DND-41 (cell line): ENCODE data around the gene KATNAL2.

Experiments
- EZH2 ChIP-seq: IDR thresholded peaks from 3 replicates; pipeline ENCODE4 v1.6.1; 2012; ENCODE audit warnings: borderline replicate concordance, low read depth, mild to moderate bottlenecking, moderate library complexity, low read length, inconsistent platforms; ENCODE audit not compliant: severe bottlenecking
- TF ChIP-seq, protein P1 (sequence below): IDR thresholded peaks from 2 replicates; pipeline ENCODE4 v1.5.1; 2012; ENCODE audit warnings: borderline replicate concordance, low read length, moderate library complexity, mild to moderate bottlenecking; ENCODE audit not compliant: poor library complexity, severe bottlenecking; ENCODE audit errors: extremely low read depth

DNA sequence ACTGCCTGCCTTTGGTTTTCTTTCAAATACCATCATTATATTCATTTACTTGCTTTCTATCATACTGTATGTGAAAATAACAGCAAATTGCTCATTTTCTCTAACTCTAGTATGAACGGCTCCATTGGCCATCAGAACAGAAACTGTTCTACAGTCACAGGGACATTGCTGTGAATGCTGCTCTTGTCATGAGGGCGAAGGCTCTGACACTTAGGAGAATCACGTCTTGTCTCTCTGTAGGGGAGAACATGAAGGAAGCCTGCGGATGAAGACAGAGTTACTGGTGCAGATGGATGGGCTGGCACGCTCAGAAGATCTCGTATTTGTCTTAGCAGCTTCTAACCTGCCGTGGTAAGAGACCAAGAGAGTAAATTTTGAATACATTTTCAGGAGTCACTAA lies 159.7 kb downstream of the KATNAL2 start:
- TF ChIP-seq, protein P1, sequence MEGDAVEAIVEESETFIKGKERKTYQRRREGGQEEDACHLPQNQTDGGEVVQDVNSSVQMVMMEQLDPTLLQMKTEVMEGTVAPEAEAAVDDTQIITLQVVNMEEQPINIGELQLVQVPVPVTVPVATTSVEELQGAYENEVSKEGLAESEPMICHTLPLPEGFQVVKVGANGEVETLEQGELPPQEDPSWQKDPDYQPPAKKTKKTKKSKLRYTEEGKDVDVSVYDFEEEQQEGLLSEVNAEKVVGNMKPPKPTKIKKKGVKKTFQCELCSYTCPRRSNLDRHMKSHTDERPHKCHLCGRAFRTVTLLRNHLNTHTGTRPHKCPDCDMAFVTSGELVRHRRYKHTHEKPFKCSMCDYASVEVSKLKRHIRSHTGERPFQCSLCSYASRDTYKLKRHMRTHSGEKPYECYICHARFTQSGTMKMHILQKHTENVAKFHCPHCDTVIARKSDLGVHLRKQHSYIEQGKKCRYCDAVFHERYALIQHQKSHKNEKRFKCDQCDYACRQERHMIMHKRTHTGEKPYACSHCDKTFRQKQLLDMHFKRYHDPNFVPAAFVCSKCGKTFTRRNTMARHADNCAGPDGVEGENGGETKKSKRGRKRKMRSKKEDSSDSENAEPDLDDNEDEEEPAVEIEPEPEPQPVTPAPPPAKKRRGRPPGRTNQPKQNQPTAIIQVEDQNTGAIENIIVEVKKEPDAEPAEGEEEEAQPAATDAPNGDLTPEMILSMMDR: no peak
- TF ChIP-seq EZH2: no peak
